ENCODE results near the gene DUSP7.

Gene DUSP7

DNA sequence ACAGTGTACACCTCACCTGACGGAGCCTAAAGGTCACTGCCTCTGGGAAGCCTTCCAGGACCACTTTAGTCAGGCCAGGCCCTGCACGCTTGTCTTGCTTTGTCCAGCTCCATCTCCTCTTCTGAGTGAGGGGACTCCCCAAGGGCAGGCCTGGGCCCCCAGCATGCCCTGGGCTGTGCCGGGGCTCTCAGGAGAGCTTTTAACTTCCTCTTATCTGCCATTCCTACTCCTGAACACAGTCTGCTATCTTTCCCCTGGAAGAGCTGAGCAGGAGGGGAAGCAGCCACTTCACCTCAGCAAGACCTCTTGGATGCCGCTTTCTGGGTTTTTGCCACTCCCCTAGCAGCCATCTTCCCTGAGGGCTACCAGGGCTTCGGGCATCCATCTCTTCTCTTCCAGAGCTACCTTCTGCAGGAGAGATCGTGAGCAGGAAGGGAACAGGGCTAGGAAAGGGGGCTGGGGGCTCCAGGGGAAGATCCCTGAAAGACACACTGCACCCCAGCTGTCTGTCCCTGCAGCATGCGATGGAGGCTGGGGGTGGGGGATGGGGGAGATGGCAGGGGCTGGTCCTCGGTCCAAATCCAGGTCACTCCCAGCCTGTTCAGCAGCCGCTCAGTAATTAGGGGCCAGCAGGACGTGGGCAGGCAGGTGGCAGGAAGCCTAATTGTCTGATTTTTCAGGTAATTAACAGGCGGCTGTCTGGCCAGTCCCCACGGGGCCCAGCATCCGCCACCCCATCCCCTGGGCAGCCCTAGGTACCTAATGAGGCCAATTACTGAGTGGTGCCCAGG lies 40.7 kb downstream of the DUSP7 start:
- no peaks in the 10 kb centered on the region for H3K9me3 ChIP-seq (ENCODE audit: control insufficient read depth, insufficient read depth, low read length)
- H4K20me1 ChIP-seq (ENCODE audit: control insufficient read depth, insufficient read depth, low read depth, low read length) = no peaks in the 10 kb centered on the region
- H3F3A ChIP-seq (ENCODE audit: control insufficient read depth, insufficient read depth) = no peaks in the 10 kb centered on the region
- H3K36me3 ChIP-seq (ENCODE audit: control insufficient read depth, low read length) = no peaks in the 10 kb centered on the region
- no peaks in the 10 kb centered on the region for H3K4me1 ChIP-seq (ENCODE audit: control insufficient read depth, low read length)
- H3K4me2 ChIP-seq (ENCODE audit: low read length) = no peak overlapping the region
- no peak for TF ChIP-seq CTCF (IDR thresholded peaks at IDR 0.05; ENCODE audit: low read depth, low read length, poor library complexity, severe bottlenecking)
- TF ChIP-seq EZH2phosphoT487 (IDR thresholded peaks at IDR 0.05; ENCODE audit: borderline replicate concordance, low read length) = no peak
- H3K27me3 ChIP-seq (ENCODE audit: control insufficient read depth, low read length) = no peaks in the 10 kb centered on the region
- H3K79me2 ChIP-seq (ENCODE audit: control insufficient read depth, low read length) = no peaks in the 10 kb centered on the region
- no peak overlapping the region for H3K27ac ChIP-seq (ENCODE audit: low read depth, low read length)
- H3K4me3 ChIP-seq (ENCODE audit: low read length) = no peak overlapping the region
- no peaks in the 10 kb centered on the region for H3K9me2 ChIP-seq (replicated peaks; ENCODE audit: control insufficient read depth, low read length)

GRCh38 chr3:52014613-52015012 lies 41.8 kb downstream of the DUSP7 start:
- no peaks in the 10 kb centered on the region for H3K36me3 ChIP-seq (ENCODE audit: control insufficient read depth, low read length)
- H3K4me2 ChIP-seq (ENCODE audit: low read length) = no peak overlapping the region
- no peaks in the 10 kb centered on the region for H4K20me1 ChIP-seq (ENCODE audit: control insufficient read depth, insufficient read depth, low read depth, low read length)
- H3K4me1 ChIP-seq (ENCODE audit: control insufficient read depth, low read length) = no peaks in the 10 kb centered on the region
- no peaks in the 10 kb centered on the region for H3K79me2 ChIP-seq (ENCODE audit: control insufficient read depth, low read length)
- no peaks in the 10 kb centered on the region for H3F3A ChIP-seq (ENCODE audit: control insufficient read depth, insufficient read depth)
- TF ChIP-seq CTCF (IDR thresholded peaks at IDR 0.05; ENCODE audit: low read depth, low read length, poor library complexity, severe bottlenecking) (peak; percentile 49), EZH2phosphoT487 (IDR thresholded peaks at IDR 0.05; ENCODE audit: borderline replicate concordance, low read length) (no peak)
- no peaks in the 10 kb centered on the region for H3K9me2 ChIP-seq (replicated peaks; ENCODE audit: control insufficient read depth, low read length)
- H3K27me3 ChIP-seq (ENCODE audit: control insufficient read depth, low read length) = no peaks in the 10 kb centered on the region
- H3K4me3 ChIP-seq (ENCODE audit: low read length) = no peak overlapping the region
- H3K9me3 ChIP-seq (ENCODE audit: control insufficient read depth, insufficient read depth, low read length) = no peaks in the 10 kb centered on the region
- H3K27ac ChIP-seq (ENCODE audit: low read depth, low read length) = no peak overlapping the region

DNA sequence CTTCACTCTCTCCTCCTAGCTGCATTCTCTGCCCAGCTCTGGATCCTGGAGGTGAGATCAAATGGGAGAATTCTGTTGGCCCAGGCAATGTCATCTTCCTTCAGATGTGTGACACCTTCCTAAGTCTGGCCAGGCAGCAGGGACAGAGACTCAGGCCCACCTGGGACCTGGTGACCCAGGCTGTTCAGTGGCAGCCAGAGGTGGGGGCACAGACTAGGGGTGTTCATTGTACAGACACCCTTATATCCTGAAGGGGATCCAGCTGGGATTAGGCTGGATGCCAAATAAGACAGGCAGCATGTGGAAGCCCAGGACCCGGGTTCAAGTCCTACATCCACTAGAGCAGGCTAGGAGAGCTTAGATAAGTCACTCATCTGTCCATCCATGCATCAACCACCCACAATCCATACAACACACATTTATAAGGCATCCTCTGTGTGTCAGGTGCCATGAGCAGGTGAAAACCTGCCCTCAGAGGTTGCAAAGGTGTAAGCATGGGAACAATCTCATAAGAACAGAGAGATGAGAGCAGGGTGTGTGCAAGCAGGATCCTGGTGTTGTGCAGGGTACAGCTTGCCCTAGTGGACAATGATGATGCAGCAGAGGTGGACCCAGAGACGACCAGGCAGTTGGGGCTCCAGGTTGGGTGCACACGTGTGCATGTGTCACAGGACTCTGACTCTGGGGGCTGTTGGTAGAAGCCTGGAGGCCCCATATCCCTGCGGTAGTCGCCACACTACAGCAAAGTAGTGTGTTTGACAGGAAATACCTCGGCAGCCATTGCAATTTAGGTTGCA lies 42.4 kb downstream of the DUSP7 start:
- Histone ChIP-seq H3F3A (ENCODE audit: control insufficient read depth, insufficient read depth) (no peaks in the 10 kb centered on the region), H3K4me2 (ENCODE audit: low read length) (no peak overlapping the region), H3K27ac (ENCODE audit: low read depth, low read length) (no peak overlapping the region), H3K4me3 (ENCODE audit: low read length) (no peak overlapping the region), H3K9me3 (ENCODE audit: control insufficient read depth, insufficient read depth, low read length) (no peaks in the 10 kb centered on the region), H3K9me2 (replicated peaks; ENCODE audit: control insufficient read depth, low read length) (no peaks in the 10 kb centered on the region), H3K36me3 (ENCODE audit: control insufficient read depth, low read length) (no peaks in the 10 kb centered on the region), H4K20me1 (ENCODE audit: control insufficient read depth, insufficient read depth, low read depth, low read length) (no peaks in the 10 kb centered on the region), H3K4me1 (ENCODE audit: control insufficient read depth, low read length) (no peaks in the 10 kb centered on the region), H3K79me2 (ENCODE audit: control insufficient read depth, low read length) (no peaks in the 10 kb centered on the region), H3K27me3 (ENCODE audit: control insufficient read depth, low read length) (no peaks in the 10 kb centered on the region)
- no peak for TF ChIP-seq CTCF (IDR thresholded peaks at IDR 0.05; ENCODE audit: low read depth, low read length, poor library complexity, severe bottlenecking)
- TF ChIP-seq EZH2phosphoT487 (IDR thresholded peaks at IDR 0.05; ENCODE audit: borderline replicate concordance, low read length) = no peak
